Heart right ventricle (tissue), 16 donors: ENCODE data around the gene NARF. TPM values are rescaled to one million over a fixed set of nuclear protein-coding genes. Genes with fewer than 3 reads are reported as not detected.
A peak's percentile ranks its signal among the peaks of the same experiment; 100 is the strongest.

Experiments
- ATAC-seq, 8 donors: fragments of 200-7000 bp; cut with Tn5 transposase; one replicate each; pipeline ENCODE4 v1.9.1; 2020; ENCODE audit warnings: mild to moderate bottlenecking in 8 of 8, moderate library complexity in 8 of 8, moderate number of reproducible peaks in 1 of 8
- DNase-seq, 2 donors: peaks; one replicate each; pipeline ENCODE4 v3.0.0-alpha.2; 2020
- H3K27ac ChIP-seq, 10 donors: fragments of 200-600 bp; sonication (generic) in 2 of 10; one replicate each; pipeline versions ENCODE4 v1.5.0 to v1.8.0; 2020 to 2022; ENCODE audit warnings: mild to moderate bottlenecking in 3 of 10
- H3K27me3 ChIP-seq, 7 donors: fragments of 200-600 bp; one replicate each; pipeline ENCODE4 v1.8.0; 2021 to 2022; ENCODE audit warnings: mild to moderate bottlenecking in 2 of 7
- H3K36me3 ChIP-seq, 9 donors: fragments of 200-600 bp; sonication (generic) in 1 of 9; one replicate each; pipeline versions ENCODE4 v1.5.0 to v1.8.0; 2020 to 2022; ENCODE audit warnings: mild to moderate bottlenecking in 2 of 9
- H3K4me1 ChIP-seq, 9 donors: fragments of 200-600 bp; sonication (generic) in 1 of 9; one replicate each; pipeline versions ENCODE4 v1.5.0 to v1.8.0; 2020 to 2022; ENCODE audit warnings: mild to moderate bottlenecking in 4 of 9
- H3K4me3 ChIP-seq, 10 donors: fragments of 200-600 bp; sonication (generic) in 2 of 10; one replicate each; pipeline versions ENCODE4 v1.5.0 to v1.8.0; 2020 to 2022; ENCODE audit warnings: mild to moderate bottlenecking in 7 of 10, moderate library complexity in 2 of 10
- H3K9me3 ChIP-seq, 11 donors: fragments of 200-600 bp in 10 of 11; sonication (generic) in 2 of 11; one replicate each; pipeline versions ENCODE4 v1.5.0 to v1.8.0; 2013 to 2022; ENCODE audit warnings: mild to moderate bottlenecking in 2 of 11, control low read depth in 1 of 11, moderate library complexity in 1 of 11
- CTCF ChIP-seq, 9 donors: fragments of 200-600 bp; sonication (generic) in 2 of 9; IDR thresholded peaks; one replicate each; pipeline versions ENCODE4 v1.5.0 to v1.8.0; 2021 to 2022; ENCODE audit warnings: antibody characterized with exemption in 9 of 9, mild to moderate bottlenecking in 5 of 9, moderate library complexity in 1 of 9
- WGBS, 2 donors: extraction: QIAGEN DNeasy Blood & Tissue Kit; methylation state at CpG; one replicate each; pipeline ENCODE4 v1.1.7; 2013; ENCODE audit warnings: inconsistent platforms in 1 of 2; 5-methylcytosine and 5-hydroxymethylcytosine counted together
- intact Hi-C, 10 donors: fragments of 100-400 bp; cut with DNase I; formaldehyde crosslinking; loops; one replicate each; pipeline versions ENCODE4 v1.11.1 to v1.14.2; 2022
- polyA plus RNA-seq, 2 donors: library from polyadenylated mRNA; stranded (reverse); fragments of 200-250 nt; gene quantifications; one replicate each; pipeline ENCODE4 v1.2.3, GENCODE V29; 2013
- total RNA-seq, 10 donors: library from RNA; stranded (reverse); fragmentation: NEBNext Ultra II Directional in 3 of 10; extraction: Animal tissue kit (Norgen Biotek cat#: 25700) in 3 of 10; gene quantifications; one replicate each; pipeline versions ENCODE4 v1.2.1 to v1.2.4, GENCODE V29; 2021 to 2023
- donor health status: Arrhythmogenic right ventricular cardiomyopathy.
- donor health status: ischemic (EF 13 %, LVEDD 7.1; RV severe dilation, severe dysfunction).
- donor health status: healthy with polysubstance abuse.
- donor health status: DM: no; HTN: yes; CAD: no.
- donor health status: DM: no; HTN: no; CAD: no.
- donor health status: ischemic (EF 25% LVEDD 6.9; RV normal size, moderate dysfunction).
- donor health status: ischemic (EF 25% LVEDD 5.7; RV mildly dilated, moderate dysfunction).
- donor health status: healthy.
- donor health status: DM: yes; HTN: yes; CAD: no.
- donor health status: Ischemic cardiomyopathy.
- donor health status: ischemic (EF 35%, LVEDD 5.7; RV mildly dilated, moderate dysfunction).
- donor health status: nonischemic (EF 11% LVEDD 7.7; RV severe dilation, severe dysfunction).
- donor health status: DM: yes; HTN: yes; CAD: no.
- donor health status: PGD.
- donor health status: ischemic (EF 29% LVEDD 5.4; RV normal size, mild dysfunction).
- donor health status: nonischemic (EF 23%, LVEDD 6.1; RV moderate dilation, normal function).

NARF gene
- total and polyA plus RNA-seq, 12 donors, result 48.4 to 179 (median 64.5) TPM

- Histone ChIP-seq H3K27ac (peak within 1 kb of the TSS; percentile 68 to 96 (median 92)), H3K27me3 (no peaks in the 10 kb centered on the region), H3K4me1 (peaks cover 3 to 30% (median 18%) of the 10 kb centered on the region in 9 donors), H3K4me3 (peak within 1 kb of the TSS; percentile 29 to 98 (median 79)), H3K9me3 (peaks cover 0 to 10% (median 6%) of the 10 kb centered on the region in 11 donors), H3K36me3 (peaks cover 0 to 24% (median 3%) of the 10 kb centered on the region in 9 donors)
- intact Hi-C loops, result loop anchor here in 5 of 10 donors (5.0 to 10.0 kb wide), 3 partner anchors 34 to 213 kb away; partner anchors contain the start of genes NARF (in 2 of the 5) and CYBC1 (in 1 of the 5)
- DNase-seq, result peak; percentile 79 to 85
- ATAC-seq, result peak; percentile 82 to 96 (median 94)
- TF ChIP-seq CTCF (IDR thresholded peaks at IDR 0.05), result no peak
- WGBS, 2 donors, result 1% methylated on average over 63 to 108 of the region's 108 CpGs
These were observed 40.2 kb upstream of the NARF start, which contains the start of the genes HEXD and OGFOD3 for GRCh38 chr17:82418001-82418986. TSS of gene HEXD (plus strand) at chr17:82418347. CDS start at chr17:82419800, 1,453 bp downstream. TSS of gene OGFOD3 (minus strand) at chr17:82418586. CDS start at chr17:82418485, 101 bp downstream.

GRCh38 chr17:82419540-82419939, 39.0 kb upstream of the NARF start:
- intact Hi-C loops, result loop anchor here in 5 of 10 donors (5.0 to 10.0 kb wide), 3 partner anchors 33 to 215 kb away; partner anchors contain the start of genes NARF (in 2 of the 5) and CYBC1 (in 1 of the 5)
- DNase-seq, result no peak
- no peak for TF ChIP-seq CTCF (IDR thresholded peaks at IDR 0.05)
- WGBS, 2 donors, result 79 to 94% methylated on average over 2 of the region's 2 CpGs
- Histone ChIP-seq H3K4me1 (peaks cover 3 to 27% (median 15%) of the 10 kb centered on the region in 9 donors), H3K27ac (peak overlapping the region in 1 of 10 donors; percentile 92), H3K36me3 (peaks cover 0 to 19% (median 3%) of the 10 kb centered on the region in 9 donors), H3K4me3 (peak overlapping the region in 5 of 10 donors; percentile 83 to 98 (median 88)), H3K27me3 (no peaks in the 10 kb centered on the region), H3K9me3 (peaks cover 0 to 10% (median 6%) of the 10 kb centered on the region in 11 donors)
- ATAC-seq, result no peak

GRCh38 chr17:82424001-82424862, 34.3 kb upstream of the NARF start:
- 79 to 81% methylated on average over 25 of the region's 25 CpGs for WGBS, 2 donors
- no peak overlapping the region for H3K27ac ChIP-seq
- H3K9me3 ChIP-seq, result peaks cover 0 to 10% (median 6%) of the 10 kb centered on the region in 11 donors
- peak; percentile 8 to 75 (median 44) for TF ChIP-seq CTCF (IDR thresholded peaks at IDR 0.05)
- ATAC-seq (no peak), DNase-seq (no peak)
- peaks cover 0 to 25% (median 3%) of the 10 kb centered on the region in 9 donors for H3K36me3 ChIP-seq
- no peak overlapping the region for H3K4me3 ChIP-seq
- no peaks in the 10 kb centered on the region for H3K27me3 ChIP-seq
- intact Hi-C loops, result no loop called here
- H3K4me1 ChIP-seq, result peaks cover 0 to 10% (median 3%) of the 10 kb centered on the region in 9 donors
